ENCODE data around the gene HIVEP3. TPM values are rescaled to one million over a fixed set of nuclear protein-coding genes. Genes with fewer than 3 reads are reported as not detected.

The HIVEP3 gene
- total RNA-seq, 1 donor from 2014 or later: 3.6 TPM

GRCh38 chr1:41683681-41684500, 234.8 kb downstream of the HIVEP3 start:
- no peak for TF ChIP-seq CTCF (IDR thresholded peaks at IDR 0.05)
- Mint-ChIP-seq H3K27me3 (ENCODE audit: low read depth) (peaks cover 2% of the 10 kb centered on the region), H3K4me3 (ENCODE audit: unreplicated experiment) (no peak overlapping the region), H3K9me3 (ENCODE audit: low read depth) (no peaks in the 10 kb centered on the region), H3K36me3 (ENCODE audit: low read depth) (no peaks in the 10 kb centered on the region), H3K4me1 (ENCODE audit: low read depth) (peaks cover 6% of the 10 kb centered on the region), H3K27ac (ENCODE audit: unreplicated experiment) (no peak overlapping the region)
- DNase-seq (ENCODE audit: low spot score): no peak

DNA sequence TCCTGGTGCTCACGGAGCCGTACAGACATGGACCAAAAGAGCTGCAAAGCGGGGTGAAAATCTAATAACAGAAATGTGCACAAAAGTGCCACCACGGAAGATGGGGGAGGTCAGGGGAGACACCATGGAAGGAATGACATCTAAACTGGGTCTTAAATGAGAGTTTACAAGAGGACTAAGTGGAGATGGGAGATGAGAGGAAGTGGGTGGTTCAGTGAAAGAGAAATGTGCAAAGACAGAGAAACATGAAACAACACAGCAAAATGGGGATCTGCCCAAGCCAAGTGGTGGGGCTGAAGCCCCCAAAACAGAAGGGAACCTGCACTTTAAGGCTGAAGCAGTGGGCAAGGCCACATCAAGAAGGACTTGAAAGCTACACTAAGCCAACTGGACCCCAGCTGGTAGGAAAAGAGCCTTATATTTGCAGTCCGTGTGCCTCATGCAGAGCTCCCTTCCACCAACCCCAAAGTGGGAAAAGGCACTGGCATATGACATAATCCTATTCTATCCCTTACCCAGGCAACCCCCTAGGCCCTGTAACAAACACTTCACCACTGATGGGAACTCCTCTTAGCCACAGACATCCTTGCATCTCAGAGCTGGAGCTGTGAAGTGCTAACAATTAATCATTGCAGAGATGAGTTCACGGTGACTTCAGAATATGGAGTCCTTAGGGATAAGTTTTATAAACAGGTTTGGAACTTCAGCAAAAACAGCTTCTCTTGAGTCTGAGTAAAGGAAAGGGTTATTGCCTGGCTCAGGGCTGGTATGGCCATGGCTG, 235.7 kb downstream of the HIVEP3 start:
- Mint-ChIP-seq H3K4me3 (ENCODE audit: unreplicated experiment) (no peak overlapping the region), H3K27ac (ENCODE audit: unreplicated experiment) (no peak overlapping the region), H3K27me3 (ENCODE audit: low read depth) (peaks cover under 1% of the 10 kb centered on the region), H3K9me3 (ENCODE audit: low read depth) (no peaks in the 10 kb centered on the region), H3K4me1 (ENCODE audit: low read depth) (peaks cover 15% of the 10 kb centered on the region), H3K36me3 (ENCODE audit: low read depth) (no peaks in the 10 kb centered on the region)
- TF ChIP-seq CTCF (IDR thresholded peaks at IDR 0.05): no peak
- no peak for DNase-seq (ENCODE audit: low spot score)

- H3K9me3 Mint-ChIP-seq (ENCODE audit: low read depth): no peaks in the 10 kb centered on the region
These were observed 236.6 kb downstream of the HIVEP3 start for GRCh38 chr1:41682149-41682548.

DNA sequence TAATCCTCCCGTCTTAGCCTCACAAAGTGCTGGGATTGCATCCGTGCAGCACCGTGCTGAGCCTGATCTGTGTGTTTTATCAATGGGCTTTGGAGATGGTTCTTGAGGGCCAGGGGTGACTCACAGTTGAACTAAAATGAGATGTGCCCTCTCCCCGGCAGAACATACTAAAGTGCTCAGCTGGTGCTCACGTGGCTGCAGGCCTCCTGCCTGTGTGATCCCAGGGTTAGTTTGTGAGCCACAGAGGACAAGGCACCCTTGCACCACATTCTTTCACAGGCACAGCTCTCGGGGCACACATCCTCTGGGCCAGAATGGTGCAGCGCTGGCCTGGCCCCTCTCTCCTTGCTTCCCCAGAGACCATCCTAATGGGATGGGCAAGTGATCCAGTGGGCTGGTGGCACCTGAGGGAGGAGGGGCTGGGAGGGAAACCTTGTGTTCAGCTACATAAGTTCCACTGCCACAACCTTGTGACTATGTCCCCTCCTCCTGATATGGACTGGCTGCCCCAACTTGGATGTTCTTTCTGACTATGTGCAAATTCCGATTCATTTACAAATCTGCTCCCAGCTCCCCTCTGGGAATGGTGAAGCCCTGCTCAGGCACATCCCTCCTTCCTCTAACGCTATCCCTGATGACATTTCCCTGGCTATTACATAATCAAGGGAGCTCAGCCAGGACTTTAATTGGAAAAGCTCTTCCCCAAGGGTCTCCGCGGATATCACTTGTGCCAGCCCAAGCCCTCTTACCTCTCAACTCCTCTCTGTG, 237.2 kb downstream of the HIVEP3 start:
- peaks cover 24% of the 10 kb centered on the region for H3K4me1 Mint-ChIP-seq (ENCODE audit: low read depth)
- H3K36me3 Mint-ChIP-seq (ENCODE audit: low read depth): no peaks in the 10 kb centered on the region
- no peaks in the 10 kb centered on the region for H3K27me3 Mint-ChIP-seq (ENCODE audit: low read depth)
- TF ChIP-seq CTCF (IDR thresholded peaks at IDR 0.05): no peak
- H3K4me3 Mint-ChIP-seq (ENCODE audit: unreplicated experiment): no peak overlapping the region
- H3K27ac Mint-ChIP-seq (ENCODE audit: unreplicated experiment): no peak overlapping the region
- H3K9me3 Mint-ChIP-seq (ENCODE audit: low read depth): no peaks in the 10 kb centered on the region
- no peak for DNase-seq (ENCODE audit: low spot score)

More at GRCh38 chr1:41682149-41682548, 236.6 kb downstream of the HIVEP3 start:
- H3K27me3 Mint-ChIP-seq (ENCODE audit: low read depth): no peaks in the 10 kb centered on the region
- TF ChIP-seq CTCF (IDR thresholded peaks at IDR 0.05): no peak
- no peaks in the 10 kb centered on the region for H3K36me3 Mint-ChIP-seq (ENCODE audit: low read depth)
- H3K4me3 Mint-ChIP-seq (ENCODE audit: unreplicated experiment): no peak overlapping the region
- no peak for DNase-seq (ENCODE audit: low spot score)
- peaks cover 24% of the 10 kb centered on the region for H3K4me1 Mint-ChIP-seq (ENCODE audit: low read depth)
- H3K27ac Mint-ChIP-seq (ENCODE audit: unreplicated experiment): no peak overlapping the region

DNA sequence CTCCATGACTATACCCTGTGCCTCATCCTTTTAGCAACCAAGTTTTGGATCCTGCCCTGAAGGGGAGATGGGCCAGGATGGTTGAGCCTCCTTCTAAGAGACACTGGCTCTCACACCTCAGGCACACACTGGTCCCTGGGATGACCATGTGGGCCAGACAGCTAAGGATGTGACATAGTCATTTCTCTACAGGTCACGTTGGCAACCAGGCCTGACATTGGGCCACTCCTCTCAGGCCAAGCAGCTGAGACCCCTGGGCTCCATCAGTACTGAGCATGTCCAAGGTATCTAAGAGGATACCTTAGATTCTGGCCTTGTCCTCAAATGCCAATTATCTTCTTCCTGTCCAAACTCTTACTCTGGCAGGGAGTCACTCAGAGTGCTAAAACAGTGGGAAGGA, 238.7 kb downstream of the HIVEP3 start:
- TF ChIP-seq CTCF (IDR thresholded peaks at IDR 0.05): no peak
- no peaks in the 10 kb centered on the region for H3K36me3 Mint-ChIP-seq (ENCODE audit: low read depth)
- no peak overlapping the region for H3K27ac Mint-ChIP-seq (ENCODE audit: unreplicated experiment)
- H3K4me3 Mint-ChIP-seq (ENCODE audit: unreplicated experiment): no peak overlapping the region
- H3K4me1 Mint-ChIP-seq (ENCODE audit: low read depth): peaks cover 24% of the 10 kb centered on the region
- H3K9me3 Mint-ChIP-seq (ENCODE audit: low read depth): no peaks in the 10 kb centered on the region
- DNase-seq (ENCODE audit: low spot score): no peak
- no peaks in the 10 kb centered on the region for H3K27me3 Mint-ChIP-seq (ENCODE audit: low read depth)

Data from chondrocyte (in vitro differentiated cells).